Muscle layer of colon (tissue), 2 donors: ENCODE results near the gene DDC.

Experiments
- H3K27ac ChIP-seq: one replicate; pipeline ENCODE4 v1.7.0; 2013; ENCODE audit warnings: low read depth, mild to moderate bottlenecking, low read length, moderate library complexity
- H3K27me3 ChIP-seq, 2 donors: one replicate each; pipeline ENCODE4 v1.7.0; 2013; ENCODE audit warnings: low read length in 2 of 2, mild to moderate bottlenecking in 2 of 2; ENCODE audit not compliant: insufficient read depth in 2 of 2, control insufficient read depth in 1 of 2
- H3K36me3 ChIP-seq: one replicate; pipeline ENCODE4 v1.7.0; 2013; ENCODE audit warnings: mild to moderate bottlenecking, low read length; ENCODE audit not compliant: insufficient read depth
- H3K4me1 ChIP-seq: one replicate; pipeline ENCODE4 v1.7.0; 2013; ENCODE audit warnings: mild to moderate bottlenecking, low read length; ENCODE audit not compliant: insufficient read depth
- H3K4me3 ChIP-seq, 2 donors: one replicate each; pipeline ENCODE4 v1.7.0; 2013; ENCODE audit warnings: low read length in 2 of 2, low read depth in 1 of 2, mild to moderate bottlenecking in 1 of 2, moderate library complexity in 1 of 2
- H3K9ac ChIP-seq: one replicate; pipeline ENCODE4 v1.7.0; 2013; ENCODE audit warnings: low read length
- H3K9me3 ChIP-seq: one replicate; pipeline ENCODE4 v1.7.0; 2013; ENCODE audit warnings: mild to moderate bottlenecking, low read length
- donor health status: abdominal sarcoma.
- donor health status: Adenocarcinoma of cecum.

DDC gene

DNA sequence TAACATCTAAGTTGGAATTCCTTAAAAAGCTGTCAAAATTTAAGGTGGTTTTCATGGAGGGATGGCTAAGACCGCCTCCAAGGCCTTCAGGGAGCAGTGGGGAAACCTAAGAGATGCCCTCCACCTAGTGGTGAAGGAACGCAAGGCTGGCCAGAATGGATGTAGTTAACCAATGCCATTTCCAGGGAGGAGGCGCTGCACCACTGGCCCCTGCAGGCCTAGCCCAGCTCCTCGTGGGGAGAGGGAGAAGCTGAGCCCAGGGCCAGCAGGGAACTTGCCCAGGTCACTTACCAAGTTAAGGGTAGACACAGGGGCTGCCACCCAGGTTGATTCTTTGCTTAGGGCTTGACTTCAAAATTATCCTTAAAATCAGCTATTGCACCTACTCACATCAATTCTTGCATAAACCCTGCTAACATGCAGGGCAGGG lies 147.1 kb downstream of the DDC start:
- H3K9ac ChIP-seq, result no peak overlapping the region
- H3K4me1 ChIP-seq, result no peaks in the 10 kb centered on the region
- H3K27ac ChIP-seq, result no peak overlapping the region
- no peaks in the 10 kb centered on the region for H3K9me3 ChIP-seq
- H3K4me3 ChIP-seq, result no peak overlapping the region
- no peaks in the 10 kb centered on the region for H3K36me3 ChIP-seq
- H3K27me3 ChIP-seq, result no peaks in the 10 kb centered on the region

- Histone ChIP-seq H3K9me3 (no peaks in the 10 kb centered on the region), H3K4me3 (no peak overlapping the region), H3K9ac (no peak overlapping the region), H3K27me3 (no peaks in the 10 kb centered on the region), H3K27ac (no peak overlapping the region), H3K36me3 (no peaks in the 10 kb centered on the region), H3K4me1 (no peaks in the 10 kb centered on the region)
These were observed 148.6 kb downstream of the DDC start for GRCh38 chr7:50416527-50417182.

GRCh38 chr7:50415844-50416364 lies 149.3 kb downstream of the DDC start:
- no peaks in the 10 kb centered on the region for H3K36me3 ChIP-seq

DNA sequence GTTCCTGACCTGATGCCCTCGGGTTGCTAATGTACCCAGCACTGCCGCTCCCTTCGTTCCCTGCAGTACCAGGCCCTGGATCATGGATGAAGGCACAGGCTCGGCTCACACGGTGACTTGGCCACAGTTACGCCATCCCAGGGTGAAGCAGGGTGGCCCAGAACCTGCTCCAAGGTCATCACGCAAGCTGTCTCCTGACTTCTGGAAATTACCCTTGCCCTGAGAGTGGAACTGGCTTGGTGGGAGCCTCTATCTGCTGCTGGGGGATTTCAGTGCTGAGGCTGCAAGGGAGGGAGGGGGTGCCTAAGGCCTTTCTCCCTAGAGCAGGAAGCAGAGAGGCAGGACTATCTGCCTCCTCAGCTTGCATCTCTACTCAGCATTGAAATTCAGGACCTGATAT lies 151.6 kb downstream of the DDC start:
- H3K27me3 ChIP-seq, result no peaks in the 10 kb centered on the region
- no peak overlapping the region for H3K9ac ChIP-seq
- H3K27ac ChIP-seq, result no peak overlapping the region
- H3K36me3 ChIP-seq, result no peaks in the 10 kb centered on the region
- no peak overlapping the region for H3K4me3 ChIP-seq
- H3K9me3 ChIP-seq, result no peaks in the 10 kb centered on the region
- H3K4me1 ChIP-seq, result no peaks in the 10 kb centered on the region

More at GRCh38 chr7:50415844-50416364, 149.3 kb downstream of the DDC start:
- no peaks in the 10 kb centered on the region for H3K27me3 ChIP-seq
- no peak overlapping the region for H3K4me3 ChIP-seq
- H3K9me3 ChIP-seq, result no peaks in the 10 kb centered on the region
- H3K27ac ChIP-seq, result no peak overlapping the region
- no peaks in the 10 kb centered on the region for H3K4me1 ChIP-seq
- no peak overlapping the region for H3K9ac ChIP-seq

GRCh38 chr7:50412973-50413372 lies 152.2 kb downstream of the DDC start:
- Histone ChIP-seq H3K4me1 (no peaks in the 10 kb centered on the region), H3K9me3 (no peaks in the 10 kb centered on the region), H3K27me3 (no peaks in the 10 kb centered on the region), H3K27ac (no peak overlapping the region), H3K4me3 (no peak overlapping the region), H3K36me3 (no peaks in the 10 kb centered on the region), H3K9ac (no peak overlapping the region)

DNA sequence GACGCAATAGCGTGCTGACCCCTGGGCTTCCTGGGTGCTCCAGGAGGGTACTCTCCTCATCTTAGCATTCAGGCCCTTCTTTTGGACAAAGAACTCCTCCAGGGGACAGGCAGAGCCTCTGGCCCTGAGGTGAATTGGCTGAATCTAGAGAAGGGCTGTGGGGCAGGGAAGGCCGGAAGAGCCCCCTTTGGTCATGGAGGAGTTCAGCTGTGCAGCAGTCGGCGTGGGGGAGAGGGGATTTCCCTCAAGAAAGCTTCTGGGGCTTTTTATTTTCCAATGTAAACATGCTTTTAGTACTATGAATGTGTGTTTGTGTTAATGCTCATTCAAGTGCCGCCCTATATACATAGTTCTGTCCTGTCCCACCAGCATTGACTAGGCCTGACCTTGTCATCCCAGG lies 153.9 kb downstream of the DDC start:
- Histone ChIP-seq H3K4me1 (no peaks in the 10 kb centered on the region), H3K9ac (no peak overlapping the region), H3K27ac (no peak overlapping the region), H3K4me3 (no peak overlapping the region), H3K9me3 (no peaks in the 10 kb centered on the region), H3K36me3 (no peaks in the 10 kb centered on the region), H3K27me3 (no peaks in the 10 kb centered on the region)

- Histone ChIP-seq H3K27ac (no peak overlapping the region), H3K9me3 (no peaks in the 10 kb centered on the region), H3K4me1 (no peaks in the 10 kb centered on the region), H3K9ac (no peak overlapping the region), H3K36me3 (no peaks in the 10 kb centered on the region), H3K27me3 (no peaks in the 10 kb centered on the region), H3K4me3 (no peak overlapping the region)
These were observed 155.1 kb downstream of the DDC start for GRCh38 chr7:50409856-50410745.
